ENCODE data around the gene SLC2A2. TPM values are rescaled to one million over a fixed set of nuclear protein-coding genes. Genes with fewer than 3 reads are reported as not detected.

SLC2A2 gene
- total RNA-seq, 3 donors from 2014 or later: not detected

DNA sequence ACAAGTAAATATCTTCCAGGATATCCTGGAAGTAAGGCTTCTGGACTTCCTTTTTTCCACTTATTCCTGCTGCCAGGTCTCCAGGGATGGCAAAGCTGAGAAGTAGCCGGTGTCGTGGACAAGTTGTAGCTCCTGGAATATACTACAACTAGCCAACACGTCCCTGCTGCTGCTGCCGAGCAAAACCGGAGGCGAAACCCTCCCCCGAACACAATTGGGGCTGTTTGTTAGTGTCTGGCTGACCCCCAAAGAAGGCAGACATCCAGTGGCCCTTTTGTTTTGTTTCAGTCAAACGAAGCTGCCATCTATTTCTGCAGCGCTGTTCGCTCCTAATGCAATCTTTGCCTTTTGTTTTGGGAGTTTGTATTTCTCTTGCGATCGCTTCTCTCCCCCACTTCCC is 72.8 kb downstream of the SLC2A2 start:
- intact Hi-C loops (cut with DNase I; ENCODE audit: low total_unique reads): no loop called here
- Histone ChIP-seq H3K4me3 (no peak overlapping the region), H3K27me3 (no peaks in the 10 kb centered on the region), H3K4me1 (no peaks in the 10 kb centered on the region), H3K27ac (no peak overlapping the region), H3K36me3 (no peaks in the 10 kb centered on the region), H3K9me3 (no peaks in the 10 kb centered on the region)
- TF ChIP-seq, protein P1, sequence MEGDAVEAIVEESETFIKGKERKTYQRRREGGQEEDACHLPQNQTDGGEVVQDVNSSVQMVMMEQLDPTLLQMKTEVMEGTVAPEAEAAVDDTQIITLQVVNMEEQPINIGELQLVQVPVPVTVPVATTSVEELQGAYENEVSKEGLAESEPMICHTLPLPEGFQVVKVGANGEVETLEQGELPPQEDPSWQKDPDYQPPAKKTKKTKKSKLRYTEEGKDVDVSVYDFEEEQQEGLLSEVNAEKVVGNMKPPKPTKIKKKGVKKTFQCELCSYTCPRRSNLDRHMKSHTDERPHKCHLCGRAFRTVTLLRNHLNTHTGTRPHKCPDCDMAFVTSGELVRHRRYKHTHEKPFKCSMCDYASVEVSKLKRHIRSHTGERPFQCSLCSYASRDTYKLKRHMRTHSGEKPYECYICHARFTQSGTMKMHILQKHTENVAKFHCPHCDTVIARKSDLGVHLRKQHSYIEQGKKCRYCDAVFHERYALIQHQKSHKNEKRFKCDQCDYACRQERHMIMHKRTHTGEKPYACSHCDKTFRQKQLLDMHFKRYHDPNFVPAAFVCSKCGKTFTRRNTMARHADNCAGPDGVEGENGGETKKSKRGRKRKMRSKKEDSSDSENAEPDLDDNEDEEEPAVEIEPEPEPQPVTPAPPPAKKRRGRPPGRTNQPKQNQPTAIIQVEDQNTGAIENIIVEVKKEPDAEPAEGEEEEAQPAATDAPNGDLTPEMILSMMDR (IDR thresholded peaks at IDR 0.05): no peak
- TF ChIP-seq POLR2AphosphoS5 (IDR thresholded peaks at IDR 0.05) (no peak), POLR2A (IDR thresholded peaks at IDR 0.05) (no peak)
- no peak for DNase-seq (ENCODE audit: low spot score in 2 of 2)

- Histone ChIP-seq H3K9me3 (no peaks in the 10 kb centered on the region), H3K4me1 (no peaks in the 10 kb centered on the region), H3K4me3 (no peak overlapping the region), H3K27ac (no peak overlapping the region), H3K36me3 (no peaks in the 10 kb centered on the region), H3K27me3 (no peaks in the 10 kb centered on the region)
- TF ChIP-seq POLR2AphosphoS5 (IDR thresholded peaks at IDR 0.05): no peak
- TF ChIP-seq, protein P1 (IDR thresholded peaks at IDR 0.05): no peak
- TF ChIP-seq POLR2A (IDR thresholded peaks at IDR 0.05): no peak
- DNase-seq (ENCODE audit: low spot score in 2 of 2): no peak
- intact Hi-C loops (cut with DNase I; ENCODE audit: low total_unique reads): no loop called here
These were observed 73.3 kb downstream of the SLC2A2 start for GRCh38 chr3:170953229-170953628.

DNA sequence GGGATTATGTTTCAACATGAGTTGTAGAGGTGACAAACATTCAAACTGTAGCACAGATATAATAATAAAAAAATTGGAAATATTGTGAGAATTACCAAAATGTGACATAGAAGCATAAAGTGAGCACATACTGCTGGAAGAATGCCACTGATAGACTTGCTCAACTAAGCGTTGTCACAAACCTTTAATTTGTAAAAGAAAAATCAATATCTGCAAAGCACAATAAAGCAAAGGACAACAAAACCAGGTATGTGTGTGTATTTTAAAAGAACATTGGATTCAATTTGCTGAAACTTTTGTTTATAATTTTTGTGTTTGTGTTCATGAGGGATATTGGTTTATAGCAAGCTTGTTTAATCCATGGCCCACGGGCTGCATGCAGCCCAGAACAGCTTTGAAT is 77.3 kb downstream of the SLC2A2 start:
- H3K36me3 ChIP-seq: no peaks in the 10 kb centered on the region
- H3K27me3 ChIP-seq: no peaks in the 10 kb centered on the region
- TF ChIP-seq, protein P1 (IDR thresholded peaks at IDR 0.05): no peak
- TF ChIP-seq POLR2AphosphoS5 (IDR thresholded peaks at IDR 0.05) (no peak), POLR2A (IDR thresholded peaks at IDR 0.05) (no peak)
- no peak overlapping the region for H3K27ac ChIP-seq
- H3K4me1 ChIP-seq: no peaks in the 10 kb centered on the region
- no peak overlapping the region for H3K4me3 ChIP-seq
- H3K9me3 ChIP-seq: no peaks in the 10 kb centered on the region
- DNase-seq (ENCODE audit: low spot score in 2 of 2): no peak
- intact Hi-C loops (cut with DNase I; ENCODE audit: low total_unique reads): no loop called here

DNA sequence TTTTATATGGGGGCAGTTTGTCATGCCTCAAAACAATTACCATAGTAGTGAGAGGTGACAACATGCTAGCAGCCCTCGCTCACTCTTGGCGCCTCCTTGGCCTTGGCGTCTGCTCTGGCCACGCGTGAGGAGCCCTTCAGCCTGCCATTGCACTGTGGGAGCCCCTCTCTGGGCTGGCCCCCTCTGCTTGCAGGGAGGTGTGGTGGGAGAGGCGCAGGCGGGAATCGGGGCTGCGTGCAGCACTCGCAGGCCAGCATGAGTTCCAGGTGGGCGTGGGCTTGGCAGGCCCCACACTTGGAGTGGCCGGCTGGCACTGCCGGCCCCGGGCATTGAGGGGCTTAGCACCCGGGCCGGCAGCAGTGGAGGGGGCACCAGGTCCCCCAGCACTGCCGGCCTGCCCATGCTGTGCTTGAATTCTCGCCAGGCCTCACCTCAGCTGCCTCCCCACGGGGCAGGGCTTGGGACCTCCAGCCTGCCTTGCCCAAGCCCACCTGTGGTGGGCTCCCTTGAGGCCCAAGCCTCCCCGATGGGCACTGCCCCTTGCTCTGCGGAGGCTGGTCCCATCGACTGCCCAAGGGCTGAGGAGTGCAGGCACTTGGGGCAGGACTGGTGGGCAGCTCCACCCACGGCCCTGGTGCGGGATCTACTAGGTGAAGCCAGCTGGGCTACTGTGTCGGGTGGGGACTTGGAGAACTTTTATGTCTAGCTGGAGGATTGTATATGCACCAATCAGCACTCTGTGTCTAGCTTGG is 79.3 kb downstream of the SLC2A2 start:
- TF ChIP-seq POLR2AphosphoS5 (IDR thresholded peaks at IDR 0.05) (no peak), POLR2A (IDR thresholded peaks at IDR 0.05) (no peak)
- TF ChIP-seq, protein P1 (IDR thresholded peaks at IDR 0.05): no peak
- Histone ChIP-seq H3K4me1 (no peaks in the 10 kb centered on the region), H3K9me3 (no peaks in the 10 kb centered on the region), H3K36me3 (no peaks in the 10 kb centered on the region), H3K27me3 (no peaks in the 10 kb centered on the region), H3K4me3 (no peak overlapping the region), H3K27ac (no peak overlapping the region)
- intact Hi-C loops (cut with DNase I; ENCODE audit: low total_unique reads): no loop called here
- DNase-seq (ENCODE audit: low spot score in 2 of 2): no peak

Other genes with a start within 250 kb of the SLC2A2 start
- gene RPL22L1, start 156.5 kb downstream of the SLC2A2 start, total RNA-seq: 100 to 1,000 TPM in 2 of 3 donors, 10 to 100 TPM in 1; 36.5 to 196 (median 114) TPM
- gene EIF5A2, start 118.1 kb downstream of the SLC2A2 start, total RNA-seq: 1 to 10 TPM; 4.7 to 7.4 (median 5.2) TPM